ENCODE results near the gene TMEM245. TPM values are rescaled to one million over a fixed set of nuclear protein-coding genes. Genes with fewer than 3 reads are reported as not detected.

Gene TMEM245
- total and polyA plus RNA-seq, 2 of the 13 experiments (the other 11 are each of a cell fraction or from before 2014, with no cell fraction given): 53.5 to 55.4 TPM

GRCh38 chr9:108980893-108981292, 138.9 kb downstream of the TMEM245 start (continued):
- TF ChIP-seq ZBTB40 (IDR thresholded peaks at IDR 0.05) (no peak), ZBTB40 (CRISPR knock-in tag; IDR thresholded peaks at IDR 0.05) (no peak)

GRCh38 chr9:108978205-108978604, 141.5 kb downstream of the TMEM245 start:
- POLR2A ChIA-PET: no interaction called here
- no peak overlapping the region for H3K4me2 ChIP-seq (ENCODE audit: low read depth, low read length)
- in situ Hi-C loops (cut with HindIII; ENCODE audit: extremely low pct_ligation_motif_present, low pct_unique_long_range_greater_than_20kb): no loop called here
- no peak for DNase-seq (ENCODE audit: low spot score)
- H4K20me1 ChIP-seq (ENCODE audit: insufficient read depth, low read length): no peaks in the 10 kb centered on the region
- intact Hi-C loops (cut with micrococcal nuclease; ENCODE audit: unreplicated experiment): no loop called here
- no peaks in the 10 kb centered on the region for H3K4me1 ChIP-seq (ENCODE audit: insufficient read depth, low read length)
- FAIRE-seq: no peak
- no peak overlapping the region for H3K4me3 ChIP-seq (replicated peaks in 1 of 3; ENCODE audit: insufficient read depth in 1 of 3, low read depth in 2 of 3, low read length in 3 of 3)
- no peaks in the 10 kb centered on the region for H3K79me2 ChIP-seq (ENCODE audit: insufficient read depth, low read length)
- no peak overlapping the region for H3K27ac ChIP-seq (ENCODE audit: extremely low read length, insufficient read depth, low read length)
- H3K9ac ChIP-seq (ENCODE audit: insufficient read depth, low read depth, low read length): no peak overlapping the region
- ATAC-seq: no peak
- 91% methylated on average over 1 of the region's 1 CpG for WGBS (ENCODE audit: low lambda C conversion rate)
- H2AFZ ChIP-seq (ENCODE audit: low read length): no peak overlapping the region
- peaks cover 10 to 43% of the 10 kb centered on the region in 2 experiments for H3K36me3 ChIP-seq (replicated peaks in 1 of 2; ENCODE audit: control insufficient read depth in 1 of 2, insufficient read depth in 2 of 2, low read length in 2 of 2)
- BruUV-seq (replicated peaks): no TSS peak
- CTCF ChIA-PET (ENCODE audit: low intra/inter-chr PET ratio, low total read pairs): no interaction called here
- H3K27me3 ChIP-seq (ENCODE audit: control insufficient read depth in 1 of 2, insufficient read depth in 2 of 2, low read length in 2 of 2): no peaks in the 10 kb centered on the region
- H3K9me3 ChIP-seq (ENCODE audit: low read length): no peaks in the 10 kb centered on the region
- TF ChIP-seq ZNF687 (CRISPR knock-in tag; IDR thresholded peaks at IDR 0.05): no peak
- TF ChIP-seq FOXA3 (CRISPR knock-in tag; IDR thresholded peaks at IDR 0.05): no peak
- TF ChIP-seq NRL (CRISPR knock-in tag; IDR thresholded peaks at IDR 0.05; ENCODE audit: borderline replicate concordance): no peak
- no peak for TF ChIP-seq EEA1 (CRISPR knock-in tag; IDR thresholded peaks at IDR 0.05; ENCODE audit: borderline replicate concordance)

All from HepG2 (cell line).